Glomerular visceral epithelial cell (primary cell): ENCODE measurements around the gene KLF12.

Source experiments
- DNase-seq: peaks from one replicate; pipeline ENCODE4 v3.0.0-alpha.2; 2016; ENCODE audit errors: extremely low spot score

KLF12 gene

GRCh38 chr13:74135326-74136083 lies 1.3 kb upstream of the KLF12 start:
- DNase-seq: peak; percentile 83

GRCh38 chr13:74134777-74135325 lies 647 bp upstream of the KLF12 start:
- DNase-seq: peak; percentile 75

GRCh38 chr13:74133657-74134201 lies 475 bp downstream of the KLF12 start:
- peak; percentile 91 for DNase-seq

- DNase-seq: peak; percentile 19
Measured at GRCh38 chr13:74132776-74133656, 1.2 kb downstream of the KLF12 start.

- DNase-seq: peak; percentile 35
Measured at GRCh38 chr13:74132152-74132775, 1.9 kb downstream of the KLF12 start.

GRCh38 chr13:74131227-74131626 lies 3.0 kb downstream of the KLF12 start:
- DNase-seq: no peak

- no peak for DNase-seq
Measured at GRCh38 chr13:74129500-74130191, 4.6 kb downstream of the KLF12 start.

- peak; percentile 15 for DNase-seq
Measured at GRCh38 chr13:74128156-74128767, 5.9 kb downstream of the KLF12 start.

GRCh38 chr13:74118328-74118727 lies 15.9 kb downstream of the KLF12 start:
- DNase-seq: no peak

- no peak for DNase-seq
Measured at GRCh38 chr13:74117207-74117705, 16.9 kb downstream of the KLF12 start.

GRCh38 chr13:74115133-74115532 lies 19.1 kb downstream of the KLF12 start:
- peak; percentile 50 for DNase-seq

GRCh38 chr13:74114641-74115040 lies 19.6 kb downstream of the KLF12 start:
- DNase-seq: no peak

GRCh38 chr13:74114202-74114601 lies 20.0 kb downstream of the KLF12 start:
- no peak for DNase-seq

GRCh38 chr13:74111901-74112824 lies 22.0 kb downstream of the KLF12 start:
- no peak for DNase-seq

GRCh38 chr13:74111399-74111798 lies 22.8 kb downstream of the KLF12 start:
- DNase-seq: no peak

- DNase-seq: no peak
Measured at GRCh38 chr13:74110053-74110452, 24.2 kb downstream of the KLF12 start.

- DNase-seq: no peak
Measured at GRCh38 chr13:74107598-74107997, 26.6 kb downstream of the KLF12 start.

- no peak for DNase-seq
Measured at GRCh38 chr13:74105871-74106270, 28.3 kb downstream of the KLF12 start.

GRCh38 chr13:74104661-74105275 lies 29.4 kb downstream of the KLF12 start:
- no peak for DNase-seq
